Measurements from ENCODE around the gene CADM1.

- TF ChIP-seq, protein P1, sequence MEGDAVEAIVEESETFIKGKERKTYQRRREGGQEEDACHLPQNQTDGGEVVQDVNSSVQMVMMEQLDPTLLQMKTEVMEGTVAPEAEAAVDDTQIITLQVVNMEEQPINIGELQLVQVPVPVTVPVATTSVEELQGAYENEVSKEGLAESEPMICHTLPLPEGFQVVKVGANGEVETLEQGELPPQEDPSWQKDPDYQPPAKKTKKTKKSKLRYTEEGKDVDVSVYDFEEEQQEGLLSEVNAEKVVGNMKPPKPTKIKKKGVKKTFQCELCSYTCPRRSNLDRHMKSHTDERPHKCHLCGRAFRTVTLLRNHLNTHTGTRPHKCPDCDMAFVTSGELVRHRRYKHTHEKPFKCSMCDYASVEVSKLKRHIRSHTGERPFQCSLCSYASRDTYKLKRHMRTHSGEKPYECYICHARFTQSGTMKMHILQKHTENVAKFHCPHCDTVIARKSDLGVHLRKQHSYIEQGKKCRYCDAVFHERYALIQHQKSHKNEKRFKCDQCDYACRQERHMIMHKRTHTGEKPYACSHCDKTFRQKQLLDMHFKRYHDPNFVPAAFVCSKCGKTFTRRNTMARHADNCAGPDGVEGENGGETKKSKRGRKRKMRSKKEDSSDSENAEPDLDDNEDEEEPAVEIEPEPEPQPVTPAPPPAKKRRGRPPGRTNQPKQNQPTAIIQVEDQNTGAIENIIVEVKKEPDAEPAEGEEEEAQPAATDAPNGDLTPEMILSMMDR (IDR thresholded peaks at IDR 0.05; ENCODE audit: low read length): peak; percentile 76
- no peak for TF ChIP-seq EZH2 (optimal IDR thresholded peaks at IDR 0.05; ENCODE audit: low read depth, low read length)
Measured at GRCh38 chr11:115170133-115170815, 333.9 kb downstream of the CADM1 start.
